Fibroblast of lung (primary cell): Measurements from ENCODE around the gene C11orf86.

Experiments
- CTCF ChIP-seq, 2 donors: IDR thresholded peaks in 1 of 2; conservative IDR thresholded peaks in 1 of 2; 1 replicate in 1 of 2; 2 replicates in 1 of 2; pipeline ENCODE4 v1.5.1; 2011 to 2012; ENCODE audit warnings: low read length in 2 of 2, control low read depth in 1 of 2, inconsistent platforms in 1 of 2, low read depth in 1 of 2, mild to moderate bottlenecking in 1 of 2
- EZH2 ChIP-seq: IDR thresholded peaks from 2 replicates; pipeline ENCODE4 v1.5.1; 2012; ENCODE audit warnings: low read length, control low read depth, mild to moderate bottlenecking; ENCODE audit errors: missing control alignments

- no peak for TF ChIP-seq EZH2
- TF ChIP-seq CTCF (conservative IDR thresholded peaks at IDR 0.05 in 1 of 2, IDR thresholded peaks at IDR 0.05 in 1 of 2; ENCODE audit: low read depth in 1 of 2, low read length in 2 of 2): no peak
Observed at GRCh38 chr11:66957971-66958231, 17.2 kb upstream of the C11orf86 start.
